ENCODE measurements around the gene NXPE3. TPM values are rescaled to one million over a fixed set of nuclear protein-coding genes. Genes with fewer than 3 reads are reported as not detected.

Gene NXPE3
- total RNA-seq, 1 experiment from 2014 or later, result 15.9 TPM

- peaks cover 33 to 35% of the 10 kb centered on the region in 2 experiments for H3K4me1 Mint-ChIP-seq
- peak overlapping the region; percentile 52 to 83 (median 68); a peak in 6 of 7 replicates for H3K27ac Mint-ChIP-seq
- no CpG with 5 or more reads among the region's 19 CpGs for WGBS (ENCODE audit: extremely low coverage, insufficient read length, low lambda C conversion rate)
Measured at GRCh38 chr3:101850246-101851051, 71.4 kb downstream of the NXPE3 start.

More at GRCh38 chr3:101850246-101851051, 71.4 kb downstream of the NXPE3 start:
- Mint-ChIP-seq H3K4me3 (peak overlapping the region; percentile 80 to 98), H3K27me3 (ENCODE audit: low read depth) (no peaks in the 10 kb centered on the region; the same call in 1 of the 2 replicates), H3K36me3 (ENCODE audit: insufficient read depth in 1 of 3, low read depth in 3 of 3) (peaks cover 37 to 51% (median 38%) of the 10 kb centered on the region in 3 experiments), H3K9me3 (no peaks in the 10 kb centered on the region)
- Histone ChIP-seq H2BK20ac (ENCODE audit: low read depth, low read length, poor library complexity, severe bottlenecking) (no peak overlapping the region), H4K5ac (ENCODE audit: insufficient read length, low read depth, low read length) (no peak overlapping the region), H3K14ac (ENCODE audit: insufficient read depth, low read length) (no peak overlapping the region), H3K4me2 (ENCODE audit: insufficient read depth, insufficient read length, low read length) (peak overlapping the region; percentile 76), H3K23me2 (ENCODE audit: insufficient read length, low read depth, low read length, poor library complexity, severe bottlenecking) (no peaks in the 10 kb centered on the region), H3K9ac (ENCODE audit: extremely low read depth, insufficient read length, low read length) (peak overlapping the region; percentile 73), H2BK5ac (ENCODE audit: insufficient read length, low read length) (no peak overlapping the region), H3K4me1 (ENCODE audit: insufficient read depth, low read length) (peaks cover 2% of the 10 kb centered on the region; the same call in 1 of the 2 replicates), H3K27me3 (ENCODE audit: insufficient read depth, low read length) (no peaks in the 10 kb centered on the region), H3K9me3 (ENCODE audit: control insufficient read depth, low read depth, low read length) (no peaks in the 10 kb centered on the region), H3K4ac (ENCODE audit: low read depth, low read length) (no peak overlapping the region), H3K18ac (ENCODE audit: insufficient read length, low read depth, low read length) (no peak overlapping the region), H2AK5ac (ENCODE audit: insufficient read length, low read length) (no peak overlapping the region), H2BK15ac (ENCODE audit: low read depth, low read length) (no peak overlapping the region), H2BK120ac (ENCODE audit: low read depth, low read length, poor library complexity, severe bottlenecking) (no peak overlapping the region), H3K79me1 (ENCODE audit: insufficient read depth, low read depth, low read length, poor library complexity, severe bottlenecking) (no peaks in the 10 kb centered on the region), H3K79me2 (ENCODE audit: insufficient read depth, low read length) (peaks cover 15% of the 10 kb centered on the region; the same call in 1 of the 2 replicates), H3K23ac (ENCODE audit: insufficient read length, low read depth, low read length) (no peak overlapping the region), H2BK12ac (ENCODE audit: insufficient read length, low read depth, low read length) (no peak overlapping the region), H4K20me1 (ENCODE audit: control insufficient read depth, insufficient read depth, insufficient read length) (no peaks in the 10 kb centered on the region), H3T11ph (ENCODE audit: low read length) (no peak overlapping the region), H3K27ac (ENCODE audit: insufficient read length, low read depth, low read length) (no peak overlapping the region), H3K56ac (ENCODE audit: insufficient read length, low read depth, low read length) (no peak overlapping the region), H2AFZ (ENCODE audit: low read length) (no peak overlapping the region), H4K91ac (ENCODE audit: insufficient read length, low read depth, low read length) (no peak overlapping the region), H4K8ac (replicated peaks; ENCODE audit: insufficient read length, low read depth, low read length) (no peak overlapping the region)
- TF ChIP-seq, protein P1, sequence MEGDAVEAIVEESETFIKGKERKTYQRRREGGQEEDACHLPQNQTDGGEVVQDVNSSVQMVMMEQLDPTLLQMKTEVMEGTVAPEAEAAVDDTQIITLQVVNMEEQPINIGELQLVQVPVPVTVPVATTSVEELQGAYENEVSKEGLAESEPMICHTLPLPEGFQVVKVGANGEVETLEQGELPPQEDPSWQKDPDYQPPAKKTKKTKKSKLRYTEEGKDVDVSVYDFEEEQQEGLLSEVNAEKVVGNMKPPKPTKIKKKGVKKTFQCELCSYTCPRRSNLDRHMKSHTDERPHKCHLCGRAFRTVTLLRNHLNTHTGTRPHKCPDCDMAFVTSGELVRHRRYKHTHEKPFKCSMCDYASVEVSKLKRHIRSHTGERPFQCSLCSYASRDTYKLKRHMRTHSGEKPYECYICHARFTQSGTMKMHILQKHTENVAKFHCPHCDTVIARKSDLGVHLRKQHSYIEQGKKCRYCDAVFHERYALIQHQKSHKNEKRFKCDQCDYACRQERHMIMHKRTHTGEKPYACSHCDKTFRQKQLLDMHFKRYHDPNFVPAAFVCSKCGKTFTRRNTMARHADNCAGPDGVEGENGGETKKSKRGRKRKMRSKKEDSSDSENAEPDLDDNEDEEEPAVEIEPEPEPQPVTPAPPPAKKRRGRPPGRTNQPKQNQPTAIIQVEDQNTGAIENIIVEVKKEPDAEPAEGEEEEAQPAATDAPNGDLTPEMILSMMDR (conservative IDR thresholded peaks at IDR 0.05), result no peak
- no peak for DNase-seq
